Fibroblast of peridontal ligament (primary cell): ENCODE measurements around the gene RASGRF2.

ENCODE experiments used
- DNase-seq: peaks from one replicate; pipeline ENCODE4 v3.0.0-alpha.2; 2010; ENCODE audit errors: extremely low read depth

Gene RASGRF2

GRCh38 chr5:81136557-81136956 lies 176.4 kb downstream of the RASGRF2 start:
- no peak for DNase-seq

GRCh38 chr5:81137833-81138232 lies 177.7 kb downstream of the RASGRF2 start:
- DNase-seq, result no peak

- DNase-seq, result no peak
Measured at GRCh38 chr5:81140441-81140840, 180.3 kb downstream of the RASGRF2 start.

GRCh38 chr5:81140943-81141342 lies 180.8 kb downstream of the RASGRF2 start:
- DNase-seq, result peak; percentile 94

- DNase-seq, result no peak
Measured at GRCh38 chr5:81142108-81142507, 181.9 kb downstream of the RASGRF2 start.

- no peak for DNase-seq
Measured at GRCh38 chr5:81145329-81145935, 185.3 kb downstream of the RASGRF2 start.

GRCh38 chr5:81146031-81146430 lies 185.9 kb downstream of the RASGRF2 start:
- DNase-seq, result no peak

GRCh38 chr5:81147011-81147885 lies 187.1 kb downstream of the RASGRF2 start:
- DNase-seq, result no peak

- DNase-seq, result no peak
Measured at GRCh38 chr5:81147886-81148571, 187.9 kb downstream of the RASGRF2 start.

- DNase-seq, result peak; percentile 83
Measured at GRCh38 chr5:81151546-81151945, 191.4 kb downstream of the RASGRF2 start.

GRCh38 chr5:81154725-81155124 lies 194.6 kb downstream of the RASGRF2 start:
- no peak for DNase-seq

GRCh38 chr5:81156732-81157131 lies 196.6 kb downstream of the RASGRF2 start:
- no peak for DNase-seq

GRCh38 chr5:81161012-81161601 lies 200.9 kb downstream of the RASGRF2 start:
- no peak for DNase-seq

- DNase-seq, result no peak
Measured at GRCh38 chr5:81162501-81162900, 202.3 kb downstream of the RASGRF2 start.

- no peak for DNase-seq
Measured at GRCh38 chr5:81163651-81164050, 203.5 kb downstream of the RASGRF2 start.

GRCh38 chr5:81164476-81164875 lies 204.3 kb downstream of the RASGRF2 start:
- DNase-seq, result no peak

GRCh38 chr5:81164936-81165335 lies 204.8 kb downstream of the RASGRF2 start:
- DNase-seq, result peak; percentile 29

GRCh38 chr5:81165493-81166119 lies 205.4 kb downstream of the RASGRF2 start:
- peak; percentile 70 for DNase-seq

- no peak for DNase-seq
Measured at GRCh38 chr5:81166430-81166829, 206.3 kb downstream of the RASGRF2 start.

- DNase-seq, result no peak
Measured at GRCh38 chr5:81167078-81167477, 206.9 kb downstream of the RASGRF2 start.

GRCh38 chr5:81167544-81167943 lies 207.4 kb downstream of the RASGRF2 start:
- DNase-seq, result no peak

- DNase-seq, result no peak
Measured at GRCh38 chr5:81169924-81170323, 209.8 kb downstream of the RASGRF2 start.
